HepG2 (cell line): ENCODE measurements around the gene DEGS1. TPM values are rescaled to one million over a fixed set of nuclear protein-coding genes. Genes with fewer than 3 reads are reported as not detected.
A peak's percentile ranks its signal among the peaks of the same experiment; 100 is the strongest.

ENCODE experiments used
- ATF4 ChIP-seq, 2 experiments: fragments of 450-650 bp in 1 of 2; sonication (generic) in 1 of 2; formaldehyde crosslinking; IDR thresholded peaks; 2 replicates each; pipeline versions ENCODE4 v1.5.0 to v1.8.0; 2020 to 2022; ENCODE audit warnings: mild to moderate bottlenecking in 1 of 2, missing genetic modification reagents in 1 of 2
- DR1 ChIP-seq: sonication (generic); formaldehyde crosslinking; IDR thresholded peaks from 2 replicates; pipeline ENCODE4 v1.8.0; 2021; ENCODE audit warnings: mild to moderate bottlenecking, missing genetic modification reagents, inconsistent platforms
- HNF1B ChIP-seq: sonication (generic); formaldehyde crosslinking; IDR thresholded peaks from 2 replicates; pipeline ENCODE4 v1.5.1; 2020; ENCODE audit warnings: mild to moderate bottlenecking, moderate library complexity, missing genetic modification reagents
- MTA3 ChIP-seq: sonication (generic); formaldehyde crosslinking; IDR thresholded peaks from 2 replicates; pipeline ENCODE4 v1.4.0; 2020; ENCODE audit warnings: missing genetic modification reagents
- NPAS2 ChIP-seq: sonication (generic); formaldehyde crosslinking; IDR thresholded peaks from 2 replicates; pipeline ENCODE4 v1.8.0; 2022; ENCODE audit warnings: mild to moderate bottlenecking, missing genetic modification reagents, borderline replicate concordance
- POLR2AphosphoS2 ChIP-seq: IDR thresholded peaks from 2 replicates; pipeline ENCODE4 v1.6.1; 2011; ENCODE audit warnings: low read depth, low read length, improper control_type of control experiment
- RAD21 ChIP-seq: fragments of 450-650 bp; formaldehyde crosslinking; IDR thresholded peaks from 2 replicates; pipeline ENCODE4 v1.5.0; 2020; ENCODE audit warnings: mild to moderate bottlenecking
- SKI ChIP-seq: fragments of 450-650 bp; IDR thresholded peaks from one replicate; pipeline ENCODE4 v1.6.1; 2018; ENCODE audit warnings: mild to moderate bottlenecking; ENCODE audit not compliant: partially characterized antibody
- TBX3 ChIP-seq: fragments of 450-650 bp; IDR thresholded peaks from 2 replicates; pipeline ENCODE4 v1.6.1; 2017; ENCODE audit warnings: antibody characterized with exemption, mild to moderate bottlenecking, inconsistent platforms, borderline replicate concordance
- TEAD2 ChIP-seq: sonication (generic); formaldehyde crosslinking; IDR thresholded peaks from 2 replicates; pipeline ENCODE4 v1.9.0; 2021; ENCODE audit warnings: missing genetic modification reagents
- ZFP36 ChIP-seq: fragments of 150-350 bp; IDR thresholded peaks from 2 replicates; pipeline ENCODE4 v1.6.1; 2018; ENCODE audit warnings: borderline replicate concordance, low read length, low read depth; ENCODE audit not compliant: partially characterized antibody
- ZFP62 ChIP-seq: sonication (generic); formaldehyde crosslinking; IDR thresholded peaks from 2 replicates; pipeline ENCODE4 v1.4.0; 2020; ENCODE audit warnings: missing genetic modification reagents
- ZNF569 ChIP-seq: sonication (generic); formaldehyde crosslinking; IDR thresholded peaks from 2 replicates; pipeline ENCODE4 v1.5.0; 2020; ENCODE audit warnings: mild to moderate bottlenecking, missing genetic modification reagents, moderate library complexity, borderline replicate concordance
- ZNF768 ChIP-seq: sonication (generic); formaldehyde crosslinking; IDR thresholded peaks from 2 replicates; pipeline ENCODE4 v1.4.0; 2020; ENCODE audit warnings: missing genetic modification reagents
- ZSCAN12 ChIP-seq: sonication (generic); formaldehyde crosslinking; IDR thresholded peaks from 2 replicates; pipeline ENCODE4 v1.9.0; 2021; ENCODE audit warnings: mild to moderate bottlenecking, missing genetic modification reagents
- polyA plus RNA-seq, 8 experiments: library from polyadenylated mRNA; depleted of rRNA in 3 of 8; stranded (reverse) in 7 of 8; unstranded in 1 of 8; fragments of >200 nt; fragmentation: Illumina TruSeq in 4 of 8; extraction: Trizol in 4 of 8; gene quantifications; 2 replicates each; pipeline versions ENCODE4 v1.2.1 to v1.2.3, GENCODE V29; 2011 to 2016; ENCODE audit warnings: low read depth in 4 of 8, missing spikeins in 1 of 8, mixed read lengths in 1 of 8; ENCODE audit not compliant: insufficient read depth in 1 of 8
- total RNA-seq, 5 experiments: library from RNA; depleted of rRNA; stranded (reverse); fragments of >200 nt; fragmentation: Illumina TruSeq; extraction: Trizol; gene quantifications; 2 replicates each; pipeline ENCODE4 v1.2.3, GENCODE V29; 2016; ENCODE audit warnings: low read depth in 1 of 5
- TF ChIP-seq, protein P1 (sequence below): sonication (generic); formaldehyde crosslinking; IDR thresholded peaks from one replicate; pipeline ENCODE4 v1.5.1; 2020; ENCODE audit warnings: mild to moderate bottlenecking, missing genetic modification reagents; ENCODE audit errors: not compliant biosample characterization
- TF ChIP-seq, protein P2 (sequence below): sonication (generic); formaldehyde crosslinking; IDR thresholded peaks from 2 replicates; pipeline ENCODE4 v1.4.0; 2020; ENCODE audit warnings: low read depth, mild to moderate bottlenecking, missing genetic modification reagents

Gene DEGS1
- total and polyA plus RNA-seq, 2 of the 13 experiments (the other 11 are each of a cell fraction or from before 2014, with no cell fraction given) = 18.1 to 35.9 TPM

DNA sequence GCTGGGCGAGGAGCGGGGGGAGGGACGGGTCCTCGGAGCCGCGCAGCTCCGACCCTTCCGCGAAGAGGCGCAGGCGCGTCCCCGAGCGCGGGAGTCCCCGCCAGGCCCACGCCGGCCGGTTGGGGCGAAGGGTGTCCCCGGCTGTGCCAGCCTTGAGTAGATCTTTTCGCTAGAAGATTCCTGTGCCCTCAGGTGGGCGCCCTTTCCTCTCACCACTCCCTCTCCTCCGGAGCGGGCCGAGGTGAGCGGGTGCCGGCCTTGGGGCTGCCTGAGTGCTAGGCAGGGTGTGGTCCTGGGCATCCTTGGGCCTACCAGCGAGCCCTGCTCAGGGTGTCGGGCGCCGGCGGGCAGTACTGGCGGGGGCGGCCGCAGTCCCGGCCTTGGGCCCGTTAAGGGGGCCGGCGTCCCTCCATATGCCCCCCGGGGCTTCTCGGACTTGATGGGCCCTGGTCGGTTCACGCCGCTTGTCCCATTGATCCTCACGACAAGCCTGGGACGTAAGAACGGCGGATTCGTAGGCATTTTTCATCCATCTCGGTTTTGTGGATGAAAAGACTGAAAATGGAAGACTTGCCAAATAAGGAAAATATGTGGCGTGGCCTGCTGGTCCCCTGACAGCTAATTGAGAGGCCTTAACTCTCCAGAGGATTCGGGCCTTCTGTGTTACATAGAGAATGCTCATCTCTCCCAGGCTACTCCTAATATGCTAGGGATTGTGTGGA lies 712 bp downstream of the DEGS1 start (continued):
- TF ChIP-seq MTA3 (no peak), ZSCAN12 (CRISPR knock-in tag) (no peak), POLR2AphosphoS2 (no peak), HNF1B (CRISPR knock-in tag) (no peak), NPAS2 (no peak), ZNF768 (CRISPR knock-in tag) (0 out of 2 replicates have a peak, but pooled peaks have one; percentile 16), TEAD2 (CRISPR knock-in tag) (no peak), SKI (no peak), RAD21 (CRISPR knock-in tag) (no peak), TBX3 (no peak), ZFP36 (no peak), DR1 (no peak), ATF4 (CRISPR knock-in tag; IDR thresholded peaks at IDR 0.05) (no peak), ZFP62 (no peak), ZNF569 (CRISPR knock-in tag) (no peak)
- TF ChIP-seq, protein P1, sequence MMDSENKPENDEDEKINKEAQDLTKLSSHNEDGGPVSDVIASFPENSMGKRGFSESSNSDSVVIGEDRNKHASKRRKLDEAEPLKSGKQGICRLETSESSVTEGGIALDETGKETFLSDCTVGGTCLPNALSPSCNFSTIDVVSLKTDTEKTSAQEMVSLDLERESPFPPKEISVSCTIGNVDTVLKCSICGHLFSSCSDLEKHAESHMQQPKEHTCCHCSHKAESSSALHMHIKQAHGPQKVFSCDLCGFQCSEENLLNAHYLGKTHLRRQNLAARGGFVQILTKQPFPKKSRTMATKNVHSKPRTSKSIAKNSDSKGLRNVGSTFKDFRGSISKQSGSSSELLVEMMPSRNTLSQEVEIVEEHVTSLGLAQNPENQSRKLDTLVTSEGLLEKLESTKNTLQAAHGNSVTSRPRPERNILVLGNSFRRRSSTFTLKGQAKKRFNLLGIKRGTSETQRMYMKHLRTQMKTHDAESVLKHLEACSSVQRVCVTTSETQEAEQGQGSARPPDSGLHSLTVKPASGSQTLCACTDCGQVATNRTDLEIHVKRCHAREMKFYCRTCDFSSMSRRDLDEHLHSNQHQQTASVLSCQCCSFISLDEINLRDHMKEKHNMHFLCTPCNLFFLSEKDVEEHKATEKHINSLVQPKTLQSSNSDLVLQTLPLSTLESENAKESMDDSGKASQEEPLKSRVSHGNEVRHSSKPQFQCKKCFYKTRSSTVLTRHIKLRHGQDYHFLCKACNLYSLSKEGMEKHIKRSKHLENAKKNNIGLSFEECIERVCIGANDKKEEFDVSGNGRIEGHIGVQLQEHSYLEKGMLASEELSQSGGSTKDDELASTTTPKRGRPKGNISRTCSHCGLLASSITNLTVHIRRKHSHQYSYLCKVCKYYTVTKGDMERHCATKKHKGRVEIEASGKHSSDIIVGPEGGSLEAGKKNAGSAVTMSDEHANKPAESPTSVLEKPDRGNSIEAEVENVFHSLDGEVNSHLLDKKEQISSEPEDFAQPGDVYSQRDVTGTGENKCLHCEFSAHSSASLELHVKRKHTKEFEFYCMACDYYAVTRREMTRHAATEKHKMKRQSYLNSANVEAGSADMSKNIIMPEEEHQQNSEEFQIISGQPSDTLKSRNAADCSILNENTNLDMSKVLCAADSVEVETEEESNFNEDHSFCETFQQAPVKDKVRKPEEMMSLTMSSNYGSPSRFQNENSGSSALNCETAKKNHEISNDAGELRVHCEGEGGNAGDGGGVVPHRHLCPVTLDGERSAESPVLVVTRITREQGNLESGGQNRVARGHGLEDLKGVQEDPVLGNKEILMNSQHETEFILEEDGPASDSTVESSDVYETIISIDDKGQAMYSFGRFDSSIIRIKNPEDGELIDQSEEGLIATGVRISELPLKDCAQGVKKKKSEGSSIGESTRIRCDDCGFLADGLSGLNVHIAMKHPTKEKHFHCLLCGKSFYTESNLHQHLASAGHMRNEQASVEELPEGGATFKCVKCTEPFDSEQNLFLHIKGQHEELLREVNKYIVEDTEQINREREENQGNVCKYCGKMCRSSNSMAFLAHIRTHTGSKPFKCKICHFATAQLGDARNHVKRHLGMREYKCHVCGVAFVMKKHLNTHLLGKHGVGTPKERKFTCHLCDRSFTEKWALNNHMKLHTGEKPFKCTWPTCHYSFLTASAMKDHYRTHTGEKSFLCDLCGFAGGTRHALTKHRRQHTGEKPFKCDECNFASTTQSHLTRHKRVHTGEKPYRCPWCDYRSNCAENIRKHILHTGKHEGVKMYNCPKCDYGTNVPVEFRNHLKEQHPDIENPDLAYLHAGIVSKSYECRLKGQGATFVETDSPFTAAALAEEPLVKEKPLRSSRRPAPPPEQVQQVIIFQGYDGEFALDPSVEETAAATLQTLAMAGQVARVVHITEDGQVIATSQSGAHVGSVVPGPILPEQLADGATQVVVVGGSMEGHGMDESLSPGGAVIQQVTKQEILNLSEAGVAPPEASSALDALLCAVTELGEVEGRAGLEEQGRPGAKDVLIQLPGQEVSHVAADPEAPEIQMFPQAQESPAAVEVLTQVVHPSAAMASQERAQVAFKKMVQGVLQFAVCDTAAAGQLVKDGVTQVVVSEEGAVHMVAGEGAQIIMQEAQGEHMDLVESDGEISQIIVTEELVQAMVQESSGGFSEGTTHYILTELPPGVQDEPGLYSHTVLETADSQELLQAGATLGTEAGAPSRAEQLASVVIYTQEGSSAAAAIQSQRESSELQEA = peak; percentile 56
- TF ChIP-seq, protein P2, sequence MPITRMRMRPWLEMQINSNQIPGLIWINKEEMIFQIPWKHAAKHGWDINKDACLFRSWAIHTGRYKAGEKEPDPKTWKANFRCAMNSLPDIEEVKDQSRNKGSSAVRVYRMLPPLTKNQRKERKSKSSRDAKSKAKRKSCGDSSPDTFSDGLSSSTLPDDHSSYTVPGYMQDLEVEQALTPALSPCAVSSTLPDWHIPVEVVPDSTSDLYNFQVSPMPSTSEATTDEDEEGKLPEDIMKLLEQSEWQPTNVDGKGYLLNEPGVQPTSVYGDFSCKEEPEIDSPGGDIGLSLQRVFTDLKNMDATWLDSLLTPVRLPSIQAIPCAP = no peak
